GM23338 (cell line): ENCODE measurements around the gene FBXW11. TPM values are rescaled to one million over a fixed set of nuclear protein-coding genes. Genes with fewer than 3 reads are reported as not detected.

Experiments used
- ATAC-seq: fragments of 200-7000 bp; cut with Tn5 transposase; 3 replicates; pipeline ENCODE4 v1.9.1; 2020
- DNase-seq: peaks from one replicate; pipeline ENCODE4 v3.0.0-alpha.2; 2015; ENCODE audit warnings: low spot score
- H2AFZ ChIP-seq: fragments of 200-600 bp; sonication (generic); 2 replicates; pipeline ENCODE4 v1.8.0; 2016; ENCODE audit warnings: antibody characterized with exemption, mild to moderate bottlenecking, moderate library complexity
- H3F3A ChIP-seq: fragments of 200-600 bp; sonication (generic); replicated peaks from 2 replicates; pipeline ENCODE4 v1.8.0; 2017; ENCODE audit warnings: antibody characterized with exemption, mixed run types, low read depth
- H3K27ac ChIP-seq: fragments of 200-600 bp; sonication (generic); 2 replicates; pipeline ENCODE4 v1.6.1; 2016; ENCODE audit warnings: low read depth
- H3K27me3 ChIP-seq: fragments of 200-600 bp; sonication (generic); 2 replicates; pipeline ENCODE4 v1.8.0; 2016; ENCODE audit warnings: mild to moderate bottlenecking, mixed run types, moderate library complexity; ENCODE audit not compliant: insufficient read depth
- H3K36me3 ChIP-seq: fragments of 200-600 bp; sonication (generic); 2 replicates; pipeline ENCODE4 v1.8.0; 2016; ENCODE audit warnings: mild to moderate bottlenecking; ENCODE audit not compliant: insufficient read depth
- H3K4me1 ChIP-seq: fragments of 200-600 bp; sonication (generic); 2 replicates; pipeline ENCODE4 v1.8.0; 2016; ENCODE audit warnings: mild to moderate bottlenecking, moderate library complexity; ENCODE audit not compliant: insufficient read depth
- H3K4me2 ChIP-seq: fragments of 200-600 bp; sonication (generic); 2 replicates; pipeline ENCODE4 v1.7.1; 2017; ENCODE audit warnings: mixed run types
- H3K4me3 ChIP-seq: fragments of 200-600 bp; sonication (generic); 2 replicates; pipeline ENCODE4 v1.6.1; 2016; ENCODE audit warnings: mixed run types
- H3K79me2 ChIP-seq: fragments of 200-600 bp; sonication (generic); replicated peaks from 2 replicates; pipeline ENCODE4 v1.8.0; 2017; ENCODE audit warnings: mild to moderate bottlenecking; ENCODE audit not compliant: insufficient read depth
- H3K9me2 ChIP-seq: fragments of 200-600 bp; sonication (generic); 2 replicates; pipeline ENCODE4 v1.8.0; 2017; ENCODE audit not compliant: insufficient read depth
- H4K20me1 ChIP-seq: fragments of 200-600 bp; sonication (generic); replicated peaks from 2 replicates; pipeline ENCODE4 v1.8.0; 2017; ENCODE audit warnings: mild to moderate bottlenecking; ENCODE audit not compliant: insufficient read depth
- H3K27ac Mint-ChIP-seq: 2 replicates; pipeline ENCODE4 v1.8.0; 2020; ENCODE audit warnings: inconsistent platforms, mild to moderate bottlenecking, moderate library complexity, mixed read lengths
- H3K27me3 Mint-ChIP-seq: 3 replicates; pipeline ENCODE4 v1.8.0; 2022; ENCODE audit warnings: low read depth, mild to moderate bottlenecking, moderate library complexity, mixed read lengths, inconsistent platforms; ENCODE audit not compliant: insufficient read depth, poor library complexity
- H3K36me3 Mint-ChIP-seq: 3 replicates; pipeline ENCODE4 v1.8.0; 2021; ENCODE audit warnings: low read depth, mild to moderate bottlenecking, inconsistent platforms, moderate library complexity, mixed read lengths
- H3K4me1 Mint-ChIP-seq: 3 replicates; pipeline ENCODE4 v1.8.0; 2020; ENCODE audit warnings: mild to moderate bottlenecking, inconsistent platforms, mixed read lengths
- H3K4me3 Mint-ChIP-seq: 3 replicates; pipeline ENCODE4 v1.8.0; 2021; ENCODE audit warnings: moderate library complexity, mild to moderate bottlenecking, inconsistent platforms, mixed read lengths
- H3K9me3 Mint-ChIP-seq: 3 replicates; pipeline ENCODE4 v1.8.0; 2020; ENCODE audit warnings: moderate library complexity, mild to moderate bottlenecking, inconsistent platforms, mixed read lengths
- CREB1 ChIP-seq: fragments of 250-450 bp; sonication (Bioruptor Pico); IDR thresholded peaks from 2 replicates; pipeline ENCODE4 v1.5.0; 2020; ENCODE audit warnings: low read depth, mild to moderate bottlenecking, moderate library complexity
- CTCF ChIP-seq, 2 experiments: fragments of 200-600 bp in 1 of 2; sonication (generic) in 1 of 2; conservative IDR thresholded peaks; 2 replicates each; pipeline versions ENCODE4 v1.5.1 to v1.6.1; 2016 to 2017; ENCODE audit warnings: antibody characterized with exemption in 2 of 2, low read depth in 2 of 2, mild to moderate bottlenecking in 2 of 2, moderate library complexity in 1 of 2
- EZH2 ChIP-seq: fragments of 200-600 bp; sonication (generic); IDR thresholded peaks from one replicate; pipeline ENCODE4 v1.8.0; 2017; ENCODE audit warnings: antibody characterized with exemption, mild to moderate bottlenecking, low read depth; ENCODE audit not compliant: unreplicated experiment
- EZH2phosphoT487 ChIP-seq: fragments of 200-600 bp; sonication (generic); IDR thresholded peaks from one replicate; pipeline ENCODE4 v1.8.1; 2018; ENCODE audit warnings: antibody characterized with exemption; ENCODE audit not compliant: unreplicated experiment
- JUNB ChIP-seq: IDR thresholded peaks from one replicate; pipeline ENCODE4 v1.6.1; 2016; ENCODE audit warnings: antibody characterized with exemption; ENCODE audit not compliant: unreplicated experiment
- NANOG ChIP-seq: IDR thresholded peaks from 2 replicates; pipeline ENCODE4 v1.6.1; 2016; ENCODE audit warnings: antibody characterized with exemption, borderline replicate concordance
- POLR2AphosphoS5 ChIP-seq: IDR thresholded peaks from 2 replicates; pipeline ENCODE4 v1.6.1; 2016; ENCODE audit warnings: antibody characterized with exemption, low read depth
- STAT1 ChIP-seq: IDR thresholded peaks from one replicate; pipeline ENCODE4 v1.6.1; 2016; ENCODE audit warnings: antibody characterized with exemption; ENCODE audit not compliant: unreplicated experiment
- ZNF114 ChIP-seq: fragments of 250-450 bp; sonication (Bioruptor Pico); IDR thresholded peaks from 2 replicates; pipeline ENCODE4 v1.5.0; 2020; ENCODE audit warnings: mild to moderate bottlenecking, moderate library complexity
- ZNF331 ChIP-seq: fragments of 250-450 bp; sonication (Bioruptor Pico); IDR thresholded peaks from 2 replicates; pipeline ENCODE4 v1.5.0; 2020; ENCODE audit warnings: low read depth, mild to moderate bottlenecking, moderate library complexity
- ZNF462 ChIP-seq: fragments of 250-450 bp; sonication (Bioruptor Pico); IDR thresholded peaks from 2 replicates; pipeline ENCODE4 v1.5.0; 2020; ENCODE audit warnings: mild to moderate bottlenecking, moderate library complexity
- polyA plus RNA-seq: library from polyadenylated mRNA; unstranded; fragments of >200 nt; fragmentation: Nextera tagmentation; extraction: Ambion mirVana; gene quantifications from 2 replicates; pipeline ENCODE4 v1.2.1, GENCODE V29; 2016
- total RNA-seq: library from RNA; depleted of rRNA; stranded (reverse); fragments of >200 nt; shearing (Covaris generic); gene quantifications from 2 replicates; pipeline ENCODE4 v1.2.3, GENCODE V29; 2014
- TF ChIP-seq, protein P1 (sequence below): IDR thresholded peaks from one replicate; pipeline ENCODE4 v1.6.1; 2018; ENCODE audit warnings: antibody characterized with exemption; ENCODE audit not compliant: unreplicated experiment
- TF ChIP-seq, protein P2 (sequence below): IDR thresholded peaks from 2 replicates; pipeline ENCODE4 v1.6.1; 2016; ENCODE audit warnings: antibody characterized with exemption

Gene FBXW11
- total and polyA plus RNA-seq, 2 experiments from 2014 or later: 45.0 to 88.0 TPM

GRCh38 chr5:171893290-171893886 is 113.0 kb downstream of the FBXW11 start:
- no peak overlapping the region for H3K4me3 Mint-ChIP-seq
- no peaks in the 10 kb centered on the region for H3K4me1 Mint-ChIP-seq
- TF ChIP-seq CTCF (conservative IDR thresholded peaks at IDR 0.05; ENCODE audit: low read depth in 2 of 2) (no peak), ZNF462 (CRISPR knock-in tag) (no peak), JUNB (no peak), EZH2 (no peak), POLR2AphosphoS5 (no peak), ZNF331 (CRISPR knock-in tag) (no peak), ZNF114 (CRISPR knock-in tag) (no peak), CREB1 (CRISPR knock-in tag) (no peak), NANOG (no peak), STAT1 (no peak), EZH2phosphoT487 (no peak)
- TF ChIP-seq, protein P1, sequence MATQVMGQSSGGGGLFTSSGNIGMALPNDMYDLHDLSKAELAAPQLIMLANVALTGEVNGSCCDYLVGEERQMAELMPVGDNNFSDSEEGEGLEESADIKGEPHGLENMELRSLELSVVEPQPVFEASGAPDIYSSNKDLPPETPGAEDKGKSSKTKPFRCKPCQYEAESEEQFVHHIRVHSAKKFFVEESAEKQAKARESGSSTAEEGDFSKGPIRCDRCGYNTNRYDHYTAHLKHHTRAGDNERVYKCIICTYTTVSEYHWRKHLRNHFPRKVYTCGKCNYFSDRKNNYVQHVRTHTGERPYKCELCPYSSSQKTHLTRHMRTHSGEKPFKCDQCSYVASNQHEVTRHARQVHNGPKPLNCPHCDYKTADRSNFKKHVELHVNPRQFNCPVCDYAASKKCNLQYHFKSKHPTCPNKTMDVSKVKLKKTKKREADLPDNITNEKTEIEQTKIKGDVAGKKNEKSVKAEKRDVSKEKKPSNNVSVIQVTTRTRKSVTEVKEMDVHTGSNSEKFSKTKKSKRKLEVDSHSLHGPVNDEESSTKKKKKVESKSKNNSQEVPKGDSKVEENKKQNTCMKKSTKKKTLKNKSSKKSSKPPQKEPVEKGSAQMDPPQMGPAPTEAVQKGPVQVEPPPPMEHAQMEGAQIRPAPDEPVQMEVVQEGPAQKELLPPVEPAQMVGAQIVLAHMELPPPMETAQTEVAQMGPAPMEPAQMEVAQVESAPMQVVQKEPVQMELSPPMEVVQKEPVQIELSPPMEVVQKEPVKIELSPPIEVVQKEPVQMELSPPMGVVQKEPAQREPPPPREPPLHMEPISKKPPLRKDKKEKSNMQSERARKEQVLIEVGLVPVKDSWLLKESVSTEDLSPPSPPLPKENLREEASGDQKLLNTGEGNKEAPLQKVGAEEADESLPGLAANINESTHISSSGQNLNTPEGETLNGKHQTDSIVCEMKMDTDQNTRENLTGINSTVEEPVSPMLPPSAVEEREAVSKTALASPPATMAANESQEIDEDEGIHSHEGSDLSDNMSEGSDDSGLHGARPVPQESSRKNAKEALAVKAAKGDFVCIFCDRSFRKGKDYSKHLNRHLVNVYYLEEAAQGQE: no peak
- TF ChIP-seq, protein P2, sequence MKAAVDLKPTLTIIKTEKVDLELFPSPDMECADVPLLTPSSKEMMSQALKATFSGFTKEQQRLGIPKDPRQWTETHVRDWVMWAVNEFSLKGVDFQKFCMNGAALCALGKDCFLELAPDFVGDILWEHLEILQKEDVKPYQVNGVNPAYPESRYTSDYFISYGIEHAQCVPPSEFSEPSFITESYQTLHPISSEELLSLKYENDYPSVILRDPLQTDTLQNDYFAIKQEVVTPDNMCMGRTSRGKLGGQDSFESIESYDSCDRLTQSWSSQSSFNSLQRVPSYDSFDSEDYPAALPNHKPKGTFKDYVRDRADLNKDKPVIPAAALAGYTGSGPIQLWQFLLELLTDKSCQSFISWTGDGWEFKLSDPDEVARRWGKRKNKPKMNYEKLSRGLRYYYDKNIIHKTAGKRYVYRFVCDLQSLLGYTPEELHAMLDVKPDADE: no peak
- H3K27ac Mint-ChIP-seq: no peak overlapping the region
- Histone ChIP-seq H3K27me3 (no peaks in the 10 kb centered on the region), H3K4me2 (no peak overlapping the region), H3K4me3 (no peak overlapping the region), H3K27ac (0 out of 2 replicates have a peak overlapping the region, but pooled peaks have one; percentile 48), H3K4me1 (no peaks in the 10 kb centered on the region), H4K20me1 (peaks cover 19% of the 10 kb centered on the region), H3K36me3 (peaks cover 18% of the 10 kb centered on the region; the same call in 1 of the 2 replicates), H3F3A (no peaks in the 10 kb centered on the region), H2AFZ (no peak overlapping the region), H3K79me2 (peaks cover 19% of the 10 kb centered on the region), H3K9me2 (no peaks in the 10 kb centered on the region)
- no peaks in the 10 kb centered on the region for H3K9me3 Mint-ChIP-seq
- DNase-seq (no peak), ATAC-seq (no peak)
- H3K27me3 Mint-ChIP-seq: no peaks in the 10 kb centered on the region
- peaks cover 16% of the 10 kb centered on the region; the same call in 2 of the 3 replicates for H3K36me3 Mint-ChIP-seq
